HG02885 (cell line): ENCODE results near the gene MECR.

Source experiments
- ATAC-seq: cut with Tn5 transposase; IDR thresholded peaks from one replicate; pipeline ENCODE4 v1.9.1; 2021; ENCODE audit warnings: mild to moderate bottlenecking; ENCODE audit not compliant: unreplicated experiment, poor library complexity

Gene MECR

GRCh38 chr1:29256979-29257804 lies 26.5 kb upstream of the MECR start:
- ATAC-seq = no peak

GRCh38 chr1:29256394-29256793 lies 25.7 kb upstream of the MECR start:
- ATAC-seq = no peak

- no peak for ATAC-seq
Observed at GRCh38 chr1:29255134-29255666, 24.5 kb upstream of the MECR start.

GRCh38 chr1:29254346-29254745 lies 23.6 kb upstream of the MECR start:
- ATAC-seq = no peak

- ATAC-seq = no peak
Observed at GRCh38 chr1:29253180-29253579, 22.4 kb upstream of the MECR start.

- no peak for ATAC-seq
Observed at GRCh38 chr1:29251164-29252124, 20.7 kb upstream of the MECR start.

- ATAC-seq = no peak
Observed at GRCh38 chr1:29249951-29250581, 19.3 kb upstream of the MECR start.

- ATAC-seq = no peak
Observed at GRCh38 chr1:29249170-29249691, 18.5 kb upstream of the MECR start.

- no peak for ATAC-seq
Observed at GRCh38 chr1:29248409-29248808, 17.7 kb upstream of the MECR start.

GRCh38 chr1:29247571-29248273 lies 17.0 kb upstream of the MECR start:
- no peak for ATAC-seq

GRCh38 chr1:29247044-29247443 lies 16.3 kb upstream of the MECR start:
- ATAC-seq = no peak

GRCh38 chr1:29245876-29246275 lies 15.1 kb upstream of the MECR start:
- ATAC-seq = no peak

GRCh38 chr1:29245261-29245660 lies 14.5 kb upstream of the MECR start:
- ATAC-seq = no peak

GRCh38 chr1:29243871-29244200 lies 13.1 kb upstream of the MECR start:
- ATAC-seq = no peak

GRCh38 chr1:29243023-29243870 lies 12.5 kb upstream of the MECR start:
- ATAC-seq = no peak

- ATAC-seq = no peak
Observed at GRCh38 chr1:29240986-29241385, 10.3 kb upstream of the MECR start.

GRCh38 chr1:29240400-29240837 lies 9.7 kb upstream of the MECR start:
- no peak for ATAC-seq

GRCh38 chr1:29239142-29239541 lies 8.4 kb upstream of the MECR start:
- no peak for ATAC-seq

- ATAC-seq = no peak
Observed at GRCh38 chr1:29238620-29239002, 7.9 kb upstream of the MECR start.
